Upper lobe of right lung (tissue), 1 donor: ENCODE data around the gene ADIPOR2. TPM values are rescaled to one million over a fixed set of nuclear protein-coding genes. Genes with fewer than 3 reads are reported as not detected.

Source experiments
- ATAC-seq: fragments of 200-7000 bp; cut with Tn5 transposase; one replicate; pipeline ENCODE4 v1.9.1; 2020; ENCODE audit warnings: mild to moderate bottlenecking, moderate library complexity
- DNase-seq: peaks from one replicate; pipeline ENCODE4 v3.0.0-alpha.2; 2020
- H3K27ac ChIP-seq: fragments of 200-600 bp; one replicate; pipeline ENCODE4 v1.8.0; 2022
- H3K27me3 ChIP-seq: fragments of 200-600 bp; one replicate; pipeline ENCODE4 v1.8.0; 2022; ENCODE audit warnings: mild to moderate bottlenecking
- H3K36me3 ChIP-seq: fragments of 200-600 bp; one replicate; pipeline ENCODE4 v1.8.0; 2022
- H3K4me1 ChIP-seq: fragments of 200-600 bp; one replicate; pipeline ENCODE4 v1.8.0; 2022
- H3K4me3 ChIP-seq: fragments of 200-600 bp; one replicate; pipeline ENCODE4 v1.8.0; 2022; ENCODE audit warnings: mild to moderate bottlenecking
- H3K9me3 ChIP-seq: fragments of 200-600 bp; one replicate; pipeline ENCODE4 v1.8.0; 2022
- intact Hi-C: fragments of 100-400 bp; cut with DNase I; formaldehyde crosslinking; loops from one replicate; pipeline ENCODE4 v1.11.0; 2022
- total RNA-seq: library from RNA; stranded (reverse); fragmentation: NEBNext Ultra II Directional; extraction: Animal tissue kit (Norgen Biotek cat#: 25700); gene quantifications from one replicate; pipeline ENCODE4 v1.2.1, GENCODE V29; 2021
- TF ChIP-seq, protein P1 (sequence below): fragments of 200-600 bp; IDR thresholded peaks from one replicate; pipeline ENCODE4 v1.8.0; 2022; ENCODE audit warnings: antibody characterized with exemption
- donor health status: DM: no; HTN: yes; CAD: no; lungs with severe emphysema.

Gene ADIPOR2
- total RNA-seq, 1 donor from 2014 or later, result 96.0 TPM

DNA sequence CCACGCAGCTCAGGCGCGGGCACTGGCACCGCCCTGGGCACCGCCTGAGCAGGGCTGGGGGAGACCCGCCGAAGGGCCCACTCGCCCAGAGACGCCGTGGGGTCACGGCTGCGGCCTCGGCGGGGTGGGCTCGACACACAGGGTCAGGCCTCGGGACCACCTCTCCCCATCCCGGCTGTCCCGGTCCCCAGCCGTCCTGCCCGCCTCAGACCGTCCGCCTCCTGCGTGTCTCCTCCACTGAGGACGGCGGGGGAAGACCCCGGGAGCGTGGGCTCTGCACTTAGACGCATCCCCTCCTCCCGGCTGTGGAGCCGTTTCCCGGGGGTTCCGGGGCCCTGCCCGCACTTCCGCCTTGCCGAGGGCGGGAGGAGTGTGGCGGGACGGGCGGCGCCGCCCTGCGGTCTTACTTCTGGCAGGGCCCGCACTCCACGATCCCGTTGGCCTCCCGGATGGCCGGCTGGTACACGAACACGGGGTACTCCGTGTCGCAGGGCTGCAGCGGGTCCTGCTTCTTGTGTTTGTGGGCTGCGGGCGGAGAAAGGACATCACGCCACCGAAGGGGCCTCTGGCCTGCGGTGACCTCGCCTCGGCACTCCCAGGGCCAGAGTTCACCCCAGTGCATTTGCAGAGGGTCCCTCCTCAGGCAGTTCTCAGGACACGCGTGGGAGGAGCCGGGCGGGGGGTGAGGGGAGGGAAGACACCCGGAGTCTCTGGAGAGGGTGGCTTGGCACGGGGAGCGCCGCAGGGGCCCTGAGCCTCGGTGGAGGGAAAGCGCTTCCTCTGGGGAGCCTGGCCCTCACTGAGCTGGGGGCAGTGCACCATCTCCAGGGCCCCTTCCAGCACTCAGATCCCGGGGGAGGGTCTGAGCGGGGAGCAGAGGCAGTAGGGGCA is 106.4 kb downstream of the ADIPOR2 start:
- H3K27ac ChIP-seq, result peak overlapping the region; percentile 93
- no peaks in the 10 kb centered on the region for H3K27me3 ChIP-seq
- TF ChIP-seq, protein P1, sequence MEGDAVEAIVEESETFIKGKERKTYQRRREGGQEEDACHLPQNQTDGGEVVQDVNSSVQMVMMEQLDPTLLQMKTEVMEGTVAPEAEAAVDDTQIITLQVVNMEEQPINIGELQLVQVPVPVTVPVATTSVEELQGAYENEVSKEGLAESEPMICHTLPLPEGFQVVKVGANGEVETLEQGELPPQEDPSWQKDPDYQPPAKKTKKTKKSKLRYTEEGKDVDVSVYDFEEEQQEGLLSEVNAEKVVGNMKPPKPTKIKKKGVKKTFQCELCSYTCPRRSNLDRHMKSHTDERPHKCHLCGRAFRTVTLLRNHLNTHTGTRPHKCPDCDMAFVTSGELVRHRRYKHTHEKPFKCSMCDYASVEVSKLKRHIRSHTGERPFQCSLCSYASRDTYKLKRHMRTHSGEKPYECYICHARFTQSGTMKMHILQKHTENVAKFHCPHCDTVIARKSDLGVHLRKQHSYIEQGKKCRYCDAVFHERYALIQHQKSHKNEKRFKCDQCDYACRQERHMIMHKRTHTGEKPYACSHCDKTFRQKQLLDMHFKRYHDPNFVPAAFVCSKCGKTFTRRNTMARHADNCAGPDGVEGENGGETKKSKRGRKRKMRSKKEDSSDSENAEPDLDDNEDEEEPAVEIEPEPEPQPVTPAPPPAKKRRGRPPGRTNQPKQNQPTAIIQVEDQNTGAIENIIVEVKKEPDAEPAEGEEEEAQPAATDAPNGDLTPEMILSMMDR, result no peak
- ATAC-seq (peak; percentile 58), DNase-seq (peak; percentile 88)
- no peaks in the 10 kb centered on the region for H3K36me3 ChIP-seq
- intact Hi-C loops, result loop anchor here (5.0 kb wide), 1 partner anchor 140 kb away; no protein-coding TSS in a partner anchor
- H3K4me3 ChIP-seq, result peak overlapping the region; percentile 85
- peaks cover 11% of the 10 kb centered on the region for H3K4me1 ChIP-seq
- no peaks in the 10 kb centered on the region for H3K9me3 ChIP-seq

DNA sequence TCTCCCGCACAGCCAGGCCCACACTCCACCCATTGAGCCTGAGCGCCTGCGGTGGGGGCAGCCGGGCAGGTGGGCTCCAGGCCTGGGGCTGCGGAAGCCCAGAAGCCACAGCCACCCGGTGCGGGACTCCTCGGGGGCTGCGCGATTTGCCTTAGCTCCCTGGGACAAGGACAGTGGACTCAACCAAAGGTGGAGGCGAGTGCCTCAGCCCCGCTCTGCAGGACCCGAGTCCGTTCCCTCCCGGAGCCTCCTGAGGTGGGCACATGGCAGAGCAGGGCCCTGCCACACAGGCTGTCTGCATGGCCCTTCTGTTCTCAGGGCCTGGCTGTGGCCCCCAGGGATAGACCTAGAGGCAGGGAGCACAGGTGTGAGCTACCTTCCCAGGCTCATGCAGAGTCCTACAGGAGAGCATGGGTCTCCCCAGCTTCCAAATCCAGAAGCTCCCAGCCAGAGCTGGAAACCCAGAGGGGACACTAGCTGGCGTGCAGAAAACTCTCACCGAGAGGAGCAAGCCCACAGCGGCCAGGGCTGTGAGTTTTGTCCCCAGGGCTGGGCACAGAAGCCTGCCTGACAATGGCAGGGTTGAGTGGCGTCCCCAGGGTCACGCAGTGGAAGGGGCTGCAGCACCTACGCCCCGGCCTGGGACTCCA is 107.2 kb downstream of the ADIPOR2 start:
- no peaks in the 10 kb centered on the region for H3K9me3 ChIP-seq
- ATAC-seq (no peak), DNase-seq (peak; percentile 69)
- no peak overlapping the region for H3K27ac ChIP-seq
- no peak overlapping the region for H3K4me3 ChIP-seq
- TF ChIP-seq, protein P1, result no peak
- intact Hi-C loops, result loop anchor here (5.0 kb wide), 1 partner anchor 139 kb away; no protein-coding TSS in a partner anchor
- H3K4me1 ChIP-seq, result peaks cover 11% of the 10 kb centered on the region
- no peaks in the 10 kb centered on the region for H3K27me3 ChIP-seq
- no peaks in the 10 kb centered on the region for H3K36me3 ChIP-seq

DNA sequence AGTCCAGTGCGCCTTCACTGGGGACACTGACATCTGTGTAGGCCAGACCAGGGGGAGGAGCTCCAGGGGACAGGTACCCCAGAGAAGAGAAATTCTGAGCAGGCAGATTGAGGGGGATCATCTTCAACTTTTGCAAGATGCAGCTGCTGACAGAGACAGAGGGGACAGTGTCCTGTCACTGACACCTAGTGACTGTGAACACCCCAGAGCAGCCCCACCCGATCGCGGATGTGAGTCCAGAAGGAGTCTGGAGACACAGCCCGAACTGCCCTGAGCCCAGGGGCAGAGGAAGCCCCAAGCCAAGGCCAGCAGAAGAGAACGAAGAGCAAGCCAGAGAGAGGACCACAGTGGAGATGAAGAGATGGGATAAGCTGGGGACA is 107.8 kb downstream of the ADIPOR2 start:
- H3K27ac ChIP-seq, result no peak overlapping the region
- H3K27me3 ChIP-seq, result no peaks in the 10 kb centered on the region

DNA sequence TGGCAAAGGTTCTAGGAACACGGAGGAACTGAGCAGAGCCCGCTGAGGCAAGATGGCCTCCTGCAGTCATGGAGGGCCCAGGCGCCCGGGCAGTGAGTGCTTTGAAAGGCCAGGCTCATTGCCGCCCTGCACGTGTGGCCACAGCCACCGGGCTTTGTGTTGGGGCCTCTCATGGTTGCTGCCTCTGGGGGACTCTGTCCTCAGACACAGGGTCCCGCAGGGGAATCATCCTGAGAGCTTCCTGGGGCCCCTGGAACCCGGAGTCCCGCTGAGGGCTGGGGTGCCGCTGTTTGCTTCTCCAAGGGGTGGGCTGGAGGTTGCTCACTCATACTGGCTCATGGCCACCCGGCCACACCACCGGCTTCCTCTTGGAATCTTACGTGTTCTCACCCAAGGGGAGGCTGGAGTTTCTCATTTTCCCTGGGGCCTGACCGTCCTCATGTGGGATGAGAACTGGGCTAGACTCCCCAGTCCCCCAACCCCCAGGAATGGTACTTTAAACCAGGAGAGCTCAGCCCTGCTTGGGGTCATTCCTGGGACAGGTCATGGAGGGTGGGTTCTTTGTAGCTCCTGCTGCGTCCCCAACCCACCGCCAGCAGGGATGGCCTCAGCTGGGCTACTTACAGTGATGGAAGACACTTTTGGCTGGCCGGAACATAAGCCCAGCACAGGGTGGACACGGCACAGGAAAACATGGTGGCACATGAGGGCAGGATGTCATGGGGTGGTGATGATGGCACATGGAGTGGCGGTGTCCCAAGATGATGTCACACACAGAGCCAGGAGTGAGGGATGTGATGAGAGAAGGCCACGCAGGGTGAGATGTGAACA is 108.4 kb downstream of the ADIPOR2 start:
- intact Hi-C loops, result loop anchor here (5.0 kb wide), 1 partner anchor 138 kb away; no protein-coding TSS in a partner anchor
- peak; percentile 62 for DNase-seq

More for the DNA sequence above, 107.8 kb downstream of the ADIPOR2 start:
- no peaks in the 10 kb centered on the region for H3K36me3 ChIP-seq
- H3K4me3 ChIP-seq, result no peak overlapping the region
- intact Hi-C loops, result loop anchor here (5.0 kb wide), 1 partner anchor 139 kb away; no protein-coding TSS in a partner anchor
- no peak for ATAC-seq
- TF ChIP-seq, protein P1, result no peak
- H3K9me3 ChIP-seq, result no peaks in the 10 kb centered on the region
- peaks cover 11% of the 10 kb centered on the region for H3K4me1 ChIP-seq
- DNase-seq, result no peak

More for the DNA sequence above, 108.4 kb downstream of the ADIPOR2 start:
- H3K9me3 ChIP-seq, result no peaks in the 10 kb centered on the region
- H3K27me3 ChIP-seq, result no peaks in the 10 kb centered on the region
- H3K4me1 ChIP-seq, result peaks cover 11% of the 10 kb centered on the region
- TF ChIP-seq, protein P1, result no peak
- no peak overlapping the region for H3K4me3 ChIP-seq
- H3K36me3 ChIP-seq, result no peaks in the 10 kb centered on the region
- no peak for ATAC-seq
- no peak overlapping the region for H3K27ac ChIP-seq
